HG03521 (cell line): ENCODE data around the gene STARD3NL.

Experiments
- ATAC-seq: cut with Tn5 transposase; IDR thresholded peaks from one replicate; pipeline ENCODE4 v1.9.1; 2021; ENCODE audit warnings: mild to moderate bottlenecking, moderate library complexity; ENCODE audit not compliant: unreplicated experiment

STARD3NL gene

GRCh38 chr7:38182450-38182849 lies 4.4 kb downstream of the STARD3NL start:
- ATAC-seq = no peak

DNA sequence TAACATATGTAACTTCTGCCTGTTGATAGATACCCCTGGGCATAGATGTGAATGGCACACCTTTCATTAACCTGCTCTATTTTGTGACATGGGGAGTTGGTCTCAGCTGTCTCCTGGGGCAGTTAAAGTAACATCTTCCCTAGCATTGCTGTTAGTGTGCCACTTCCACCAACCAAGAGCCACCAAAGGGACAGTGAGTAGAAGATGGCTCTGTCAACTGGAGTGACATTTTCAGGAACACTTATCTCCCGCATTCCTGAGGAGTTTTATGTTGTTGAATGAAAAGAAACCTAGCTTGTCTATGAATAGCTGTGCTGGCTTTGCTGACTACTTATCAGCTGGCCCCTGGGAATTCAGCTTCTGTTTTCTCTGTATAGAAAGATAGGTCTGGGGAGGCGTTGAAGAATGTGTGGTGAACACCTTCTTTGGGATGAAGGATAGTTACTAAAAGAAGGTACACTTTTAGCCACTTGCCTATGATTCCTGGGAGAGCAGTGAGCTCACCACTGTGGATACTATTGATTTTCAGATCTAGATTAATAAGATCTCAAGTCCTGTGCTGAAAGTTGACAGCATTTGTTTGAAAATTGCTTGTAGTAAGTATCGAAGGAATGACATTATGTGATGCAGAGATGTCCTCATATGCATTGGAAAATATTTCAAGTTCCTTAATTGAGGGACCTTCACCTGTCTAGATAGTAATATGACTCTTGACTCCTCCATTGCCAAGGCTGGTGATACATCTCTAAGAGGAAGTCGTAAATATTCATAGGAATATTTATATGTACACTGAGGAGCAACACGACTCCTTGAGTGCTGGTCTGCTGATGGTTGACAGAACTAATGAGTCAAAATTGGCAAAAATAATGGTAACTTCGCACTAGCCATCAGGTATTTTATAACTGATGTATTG lies 7.6 kb downstream of the STARD3NL start:
- ATAC-seq = no peak

GRCh38 chr7:38186593-38187314 lies 8.7 kb downstream of the STARD3NL start:
- ATAC-seq = no peak

GRCh38 chr7:38187794-38188440 lies 9.9 kb downstream of the STARD3NL start:
- peak; percentile 54 for ATAC-seq

- ATAC-seq = no peak
These were observed 11.3 kb downstream of the STARD3NL start for GRCh38 chr7:38189231-38189938.

DNA sequence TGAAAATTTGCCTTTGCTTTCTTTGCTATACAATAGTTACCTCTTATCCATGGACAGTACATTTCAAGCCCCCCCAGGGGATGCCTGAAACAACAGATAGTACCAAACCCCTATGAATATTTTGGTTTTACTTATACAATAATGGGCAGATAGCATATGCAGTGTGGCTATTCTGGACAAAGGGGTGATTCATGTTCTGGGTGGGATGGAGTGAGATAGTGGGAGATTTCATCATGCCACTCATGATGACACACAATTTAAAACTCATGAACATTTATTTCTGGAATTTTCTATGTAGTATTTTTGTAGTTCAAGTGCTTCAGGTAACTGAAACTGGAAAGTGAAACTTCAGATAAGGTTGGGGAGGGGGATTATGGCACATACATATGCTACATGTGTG lies 12.0 kb downstream of the STARD3NL start:
- ATAC-seq = no peak

DNA sequence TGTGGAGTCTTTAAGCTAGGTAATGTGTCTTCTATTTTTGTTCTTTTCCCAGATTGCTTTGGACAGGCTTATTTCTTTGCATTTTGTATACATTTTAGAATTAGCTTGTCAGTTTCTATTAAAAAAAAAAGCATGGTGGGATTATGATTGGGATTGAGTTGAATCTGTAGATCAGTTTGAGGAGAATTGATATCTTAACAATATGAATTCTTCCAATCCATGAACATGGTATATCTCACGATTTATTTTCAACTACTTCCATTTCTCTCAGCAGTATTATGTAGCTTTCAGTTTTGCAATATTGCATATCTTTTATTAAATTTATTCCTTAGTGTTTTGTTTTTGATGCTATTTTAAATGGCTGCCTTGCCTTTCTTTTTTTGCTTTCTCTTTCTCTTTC lies 13.7 kb downstream of the STARD3NL start:
- no peak for ATAC-seq

DNA sequence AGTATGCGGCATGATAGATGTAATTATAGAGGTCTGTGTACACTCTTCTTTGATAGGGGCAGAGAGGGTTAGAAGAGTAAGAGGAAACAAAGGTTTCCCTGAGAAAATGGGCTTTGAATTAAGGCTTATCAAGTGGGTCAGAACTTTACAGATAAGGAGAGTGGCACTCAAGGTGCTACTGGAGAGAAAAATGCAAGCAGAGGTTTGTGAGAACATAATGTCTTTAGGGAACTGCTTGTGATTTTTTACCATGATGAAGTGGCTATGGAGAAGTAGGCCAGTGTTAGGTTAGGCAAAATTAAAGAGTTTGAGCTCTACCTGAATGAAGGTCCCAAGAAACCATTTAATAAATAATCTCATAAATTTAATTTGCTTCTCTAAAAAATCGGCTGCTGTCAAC lies 14.3 kb downstream of the STARD3NL start:
- ATAC-seq = no peak

- ATAC-seq = no peak
These were observed 18.0 kb downstream of the STARD3NL start for GRCh38 chr7:38195804-38196595.

- no peak for ATAC-seq
These were observed 20.3 kb downstream of the STARD3NL start for GRCh38 chr7:38198366-38198765.

GRCh38 chr7:38199154-38199553 lies 21.1 kb downstream of the STARD3NL start:
- ATAC-seq = no peak

- ATAC-seq = no peak
These were observed 21.7 kb downstream of the STARD3NL start for GRCh38 chr7:38199782-38200181.

GRCh38 chr7:38206071-38206470 lies 28.0 kb downstream of the STARD3NL start:
- ATAC-seq = no peak

GRCh38 chr7:38207843-38208242 lies 29.8 kb downstream of the STARD3NL start:
- ATAC-seq = no peak

DNA sequence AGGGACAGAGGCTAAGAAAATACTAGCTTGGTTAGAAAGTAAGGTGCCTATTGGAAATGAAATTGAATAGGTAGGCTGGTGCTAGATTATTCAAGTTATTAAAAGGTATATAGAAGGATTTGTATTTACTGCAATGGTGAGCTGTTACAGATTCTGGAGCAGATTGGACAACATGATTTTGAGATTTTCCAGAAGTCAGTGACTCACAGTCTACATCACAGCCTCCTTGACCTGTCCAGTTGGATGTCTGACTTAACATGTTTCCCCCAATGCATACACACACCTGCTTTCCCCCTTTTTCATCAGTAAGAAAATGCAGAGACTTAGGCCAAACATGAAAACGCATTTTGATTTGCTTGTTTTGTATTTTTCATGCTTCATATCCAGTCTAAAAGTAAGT lies 33.4 kb downstream of the STARD3NL start:
- ATAC-seq = no peak

- ATAC-seq = no peak
These were observed 33.9 kb downstream of the STARD3NL start for GRCh38 chr7:38211940-38212339.

DNA sequence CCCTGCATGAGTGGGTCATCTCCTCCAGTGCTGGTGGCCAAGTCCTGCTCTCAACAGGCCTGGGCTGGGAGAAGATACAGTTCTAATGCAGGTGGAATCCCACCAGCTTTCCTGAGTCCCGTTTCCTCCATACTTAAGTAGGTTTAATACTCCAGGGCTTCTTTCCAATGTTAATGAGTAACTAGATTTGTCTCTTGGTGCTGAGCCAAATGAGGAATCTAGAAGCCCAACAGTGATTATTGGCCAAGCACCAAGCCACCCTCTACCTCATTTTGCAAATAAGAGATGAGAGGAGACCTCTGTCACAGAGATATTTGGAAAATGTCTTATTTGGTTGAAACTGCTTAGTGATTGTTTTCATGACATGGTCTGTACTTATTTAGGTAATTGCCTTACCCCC lies 37.1 kb downstream of the STARD3NL start:
- ATAC-seq = no peak

GRCh38 chr7:38215735-38216670 lies 38.0 kb downstream of the STARD3NL start:
- peak; percentile 93 for ATAC-seq

GRCh38 chr7:38217672-38218071 lies 39.6 kb downstream of the STARD3NL start:
- ATAC-seq = no peak
